NCI-H2107 treated with DMSO at 0.1 percent for 48 hours (cell line): Measurements from ENCODE around the gene MAN2A2.

Experiments
- DNase-seq: peaks from one replicate; lab custom pipeline; 2025; ENCODE audit not compliant: unreplicated experiment; lab: John Stamatoyannopoulos, UW

The MAN2A2 gene

DNA sequence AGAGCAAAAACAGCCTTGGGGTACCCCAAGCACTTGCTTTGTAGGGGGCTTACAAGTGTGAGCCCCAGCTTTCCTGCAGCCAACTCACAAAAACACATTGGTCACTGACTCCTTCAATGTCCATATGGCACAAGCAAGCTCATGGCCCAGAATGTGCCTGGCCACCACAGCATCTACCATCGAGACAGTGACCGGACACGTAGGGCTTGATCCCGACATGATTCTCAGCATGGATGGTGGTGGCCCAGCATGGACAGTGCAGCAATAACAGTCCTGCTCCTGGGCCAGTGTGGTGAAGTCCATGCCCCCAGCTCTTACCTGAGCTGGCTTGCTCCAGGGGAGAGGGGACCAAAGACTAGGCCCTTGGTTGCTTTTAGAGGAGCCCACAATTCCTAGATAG, 37.9 kb downstream of the MAN2A2 start:
- DNase-seq: no peak

- DNase-seq: no peak
Observed at GRCh38 chr15:90942354-90943120, 39.4 kb downstream of the MAN2A2 start.

- no peak for DNase-seq
Observed at GRCh38 chr15:90945091-90945490, 42.0 kb downstream of the MAN2A2 start.

DNA sequence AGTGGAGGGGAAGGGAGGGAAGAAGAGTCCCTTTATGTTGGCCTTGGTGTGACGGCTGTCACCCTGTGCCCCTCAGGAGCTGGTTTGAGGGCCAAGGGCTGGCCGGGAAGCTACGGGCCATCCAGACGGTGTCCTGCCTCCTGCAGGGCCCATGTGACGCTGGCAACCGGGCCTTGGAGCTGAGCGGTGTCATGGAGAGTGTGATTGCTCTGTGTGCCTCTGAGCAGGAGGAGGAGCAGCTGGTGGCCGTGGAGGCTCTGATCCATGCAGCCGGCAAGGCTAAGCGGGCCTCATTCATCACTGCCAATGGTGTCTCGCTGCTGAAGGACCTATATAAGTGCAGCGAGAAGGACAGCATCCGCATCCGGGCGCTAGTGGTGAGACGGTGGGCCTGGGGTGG, 43.4 kb downstream of the MAN2A2 start:
- DNase-seq: no peak

GRCh38 chr15:90946941-90947576, 44.0 kb downstream of the MAN2A2 start:
- DNase-seq: no peak

- no peak for DNase-seq
Observed at GRCh38 chr15:90947577-90948357, 44.7 kb downstream of the MAN2A2 start.

GRCh38 chr15:90948506-90948905, 45.4 kb downstream of the MAN2A2 start:
- DNase-seq: no peak

DNA sequence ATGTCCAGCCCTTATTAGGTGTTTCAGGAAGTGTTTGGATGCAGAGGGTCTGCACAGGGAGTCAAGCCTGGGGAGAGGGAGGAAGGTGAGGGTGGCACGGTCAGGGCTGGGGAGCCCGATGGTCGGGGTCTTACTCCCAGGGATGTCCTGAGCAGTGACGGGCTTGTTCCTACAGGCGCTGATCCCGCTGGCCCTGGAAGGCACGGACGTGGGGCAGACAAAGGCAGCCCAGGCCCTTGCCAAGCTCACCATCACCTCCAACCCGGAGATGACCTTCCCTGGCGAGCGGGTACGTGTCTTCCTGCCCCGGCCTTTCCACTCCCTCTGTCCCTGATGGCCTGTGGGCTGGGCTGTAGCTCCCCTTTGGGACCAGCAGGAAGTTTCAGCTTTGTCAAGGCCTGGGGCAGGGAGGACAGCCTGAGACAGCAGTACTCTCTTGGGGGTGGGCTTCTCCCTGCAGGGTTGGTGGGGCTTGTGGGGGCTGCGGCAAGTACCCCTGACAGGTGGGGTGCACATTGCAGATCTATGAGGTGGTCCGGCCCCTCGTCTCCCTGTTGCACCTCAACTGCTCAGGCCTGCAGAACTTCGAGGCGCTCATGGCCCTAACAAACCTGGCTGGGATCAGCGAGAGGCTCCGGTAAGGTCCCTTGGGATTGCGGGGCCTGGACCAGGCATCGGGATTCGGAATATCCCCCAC, 47.0 kb downstream of the MAN2A2 start:
- DNase-seq: no peak

GRCh38 chr15:90950676-90951075, 47.6 kb downstream of the MAN2A2 start:
- no peak for DNase-seq

GRCh38 chr15:90952901-90953677, 50.0 kb downstream of the MAN2A2 start:
- DNase-seq: no peak

- DNase-seq: no peak
Observed at GRCh38 chr15:90953947-90954711, 51.0 kb downstream of the MAN2A2 start.

GRCh38 chr15:90954712-90955623, 51.9 kb downstream of the MAN2A2 start, which contains the start of gene RCCD1:
RCCD1 (plus strand) TSS chr15:90954884; CDS start chr15:90956735, 1,851 bp downstream.
- DNase-seq: no peak

DNA sequence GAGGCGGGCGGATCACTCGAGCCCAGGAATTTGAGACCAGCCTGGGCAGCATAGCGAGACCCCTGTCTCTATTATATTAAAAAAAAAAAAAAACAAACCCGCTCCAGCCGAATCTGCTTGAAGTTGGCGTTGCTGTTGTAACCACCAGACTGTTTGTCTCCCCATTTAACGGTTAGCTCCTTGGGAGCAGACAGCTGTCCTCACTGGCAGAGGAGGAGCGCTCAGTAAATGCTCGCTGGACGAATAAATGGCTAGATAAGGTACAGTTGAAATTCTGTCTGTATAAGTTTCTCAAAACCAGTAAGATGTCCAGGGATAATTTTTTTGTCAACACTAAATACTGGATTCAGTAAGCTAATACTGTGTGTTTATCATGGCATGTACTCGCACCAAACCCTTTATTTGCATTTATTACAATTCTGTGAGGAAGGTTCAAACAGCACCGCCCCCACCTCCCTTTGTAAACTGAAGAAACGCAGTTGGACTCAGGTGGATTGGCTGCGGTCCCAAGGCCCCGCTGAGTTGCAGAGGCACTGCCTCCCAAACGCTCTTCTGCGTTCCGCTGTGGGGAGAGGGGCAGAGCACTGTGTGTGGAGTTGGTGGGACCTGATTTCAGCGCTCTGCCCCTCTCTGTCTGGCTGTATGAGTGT, 52.6 kb downstream of the MAN2A2 start:
- no peak for DNase-seq

DNA sequence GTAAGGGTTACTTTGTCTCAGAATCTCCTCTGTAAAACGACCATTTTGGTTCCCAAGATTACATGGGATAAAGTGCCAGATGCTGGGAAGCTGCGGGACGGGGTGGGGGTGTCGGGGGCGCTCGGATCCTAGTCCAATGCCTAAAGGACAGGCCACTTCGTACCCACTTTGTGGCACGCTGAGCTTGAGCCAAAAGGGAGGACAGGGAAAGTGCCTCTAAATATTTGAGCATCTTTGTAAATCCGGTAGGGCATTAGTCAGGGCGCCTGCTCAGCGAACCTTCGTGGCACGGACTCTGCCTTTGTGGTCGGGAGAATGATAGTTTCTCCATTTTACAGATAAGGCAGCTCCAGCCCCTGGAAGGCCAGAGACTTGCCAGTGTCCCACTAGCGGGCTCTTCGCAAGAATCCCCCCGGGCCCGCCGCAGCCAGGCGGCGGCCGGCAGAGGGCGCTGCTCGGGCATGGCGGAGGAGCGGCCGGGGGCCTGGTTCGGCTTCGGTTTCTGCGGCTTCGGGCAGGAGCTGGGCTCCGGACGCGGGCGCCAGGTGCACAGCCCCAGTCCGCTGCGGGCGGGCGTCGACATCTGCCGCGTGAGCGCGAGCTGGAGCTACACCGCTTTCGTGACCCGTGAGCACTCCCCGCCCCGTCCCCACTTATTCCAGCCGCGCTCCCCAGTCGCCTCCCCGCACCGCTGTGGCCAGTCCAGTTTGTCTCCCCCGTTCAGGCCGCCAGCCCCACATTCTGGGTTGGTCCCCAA, 53.4 kb downstream of the MAN2A2 start:
- DNase-seq: peak; percentile 7

DNA sequence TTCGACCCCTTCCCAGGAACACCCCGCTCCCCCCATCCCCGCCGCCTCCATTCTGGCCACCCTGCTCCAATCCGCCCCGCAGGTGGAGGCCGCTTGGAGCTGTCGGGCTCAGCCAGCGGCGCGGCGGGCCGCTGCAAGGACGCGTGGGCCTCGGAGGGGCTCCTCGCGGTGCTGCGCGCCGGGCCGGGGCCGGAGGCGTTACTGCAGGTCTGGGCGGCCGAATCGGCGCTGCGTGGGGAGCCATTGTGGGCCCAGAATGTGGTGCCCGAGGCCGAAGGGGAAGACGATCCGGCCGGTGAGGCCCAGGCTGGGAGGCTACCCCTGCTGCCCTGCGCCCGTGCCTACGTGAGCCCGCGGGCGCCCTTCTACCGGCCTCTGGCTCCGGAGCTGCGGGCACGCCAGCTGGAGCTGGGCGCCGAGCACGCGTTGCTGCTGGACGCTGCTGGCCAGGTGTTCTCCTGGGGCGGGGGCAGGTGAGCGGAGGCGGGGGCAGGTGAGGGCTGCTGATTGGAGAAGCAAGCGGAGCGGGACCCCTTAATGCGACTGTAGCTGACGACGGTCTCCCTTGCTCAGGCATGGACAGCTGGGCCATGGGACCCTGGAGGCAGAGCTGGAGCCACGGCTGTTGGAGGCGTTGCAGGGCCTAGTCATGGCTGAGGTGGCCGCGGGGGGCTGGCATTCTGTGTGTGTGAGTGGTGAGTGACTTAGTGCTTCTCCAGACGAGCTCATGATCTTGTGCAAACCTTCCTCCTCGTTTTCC, 54.1 kb downstream of the MAN2A2 start:
- no peak for DNase-seq

- no peak for DNase-seq
Observed at GRCh38 chr15:90957791-90958190, 54.7 kb downstream of the MAN2A2 start.
